HK-2 (cell line): ENCODE measurements around the gene ZNF789.

Experiments used
- DNase-seq: peaks from one replicate; pipeline ENCODE4 v3.0.0-alpha.2; 2018; ENCODE audit not compliant: unreplicated experiment

The ZNF789 gene

DNA sequence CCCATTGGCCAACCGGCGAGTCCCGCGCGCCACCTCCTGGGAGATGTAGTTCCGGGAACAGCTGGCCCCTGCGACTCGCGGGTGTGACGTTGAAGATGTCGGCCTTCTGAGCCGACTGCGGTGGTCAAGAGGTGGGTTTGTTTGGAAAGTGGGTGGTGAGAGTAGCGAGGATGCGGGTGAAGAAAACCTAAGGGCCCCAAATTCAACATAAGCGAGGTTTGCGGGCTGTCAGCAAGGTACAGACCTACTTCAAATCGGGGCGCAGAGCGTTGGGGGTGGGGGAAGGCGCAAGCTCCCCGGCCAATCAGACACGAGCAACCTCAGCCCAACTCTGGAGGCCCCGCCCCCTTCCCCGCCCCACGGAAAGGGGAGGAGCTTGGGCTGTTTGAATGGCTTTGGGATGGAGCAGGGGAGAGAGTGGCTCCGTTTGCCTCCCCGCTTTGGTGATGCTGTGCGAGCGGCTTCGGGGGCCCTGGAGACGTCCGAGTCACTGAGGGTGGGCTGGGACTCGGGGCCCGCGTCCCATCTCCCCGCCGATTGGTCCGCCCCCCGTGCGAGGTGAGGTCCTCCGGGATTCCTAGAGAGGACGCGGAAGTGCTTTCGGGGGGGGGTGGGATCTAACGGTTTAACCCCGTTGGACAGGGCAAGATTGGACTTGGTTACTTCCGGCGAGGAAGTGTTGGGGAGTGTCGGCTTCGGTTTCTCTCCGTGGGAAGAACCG, 32.1 kb downstream of the ZNF789 start, which contains the start of gene ZKSCAN5:
Gene ZKSCAN5 (plus strand): TSS at position 60 of the 721 bp plus-strand sequence. CDS start 1,383 bp downstream, outside the sequence.
- peak; percentile 99 for DNase-seq

DNA sequence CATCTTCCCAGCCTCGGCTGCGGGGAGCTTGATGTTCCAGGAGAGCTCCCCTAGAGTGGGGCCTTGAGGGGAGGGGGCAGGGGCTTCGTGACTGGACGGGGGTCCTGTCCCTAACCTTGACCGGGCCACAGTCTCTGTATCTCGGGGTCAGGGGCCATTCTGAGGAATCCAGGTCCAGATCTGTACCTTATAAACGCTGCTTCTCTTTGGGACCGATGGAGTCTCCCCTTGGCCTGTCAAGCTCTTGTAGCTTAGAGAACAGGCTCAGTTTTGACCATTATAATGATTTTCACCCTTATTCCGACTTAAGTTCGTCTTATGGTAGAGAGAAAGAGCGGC, 32.6 kb downstream of the ZNF789 start:
- no peak for DNase-seq

DNA sequence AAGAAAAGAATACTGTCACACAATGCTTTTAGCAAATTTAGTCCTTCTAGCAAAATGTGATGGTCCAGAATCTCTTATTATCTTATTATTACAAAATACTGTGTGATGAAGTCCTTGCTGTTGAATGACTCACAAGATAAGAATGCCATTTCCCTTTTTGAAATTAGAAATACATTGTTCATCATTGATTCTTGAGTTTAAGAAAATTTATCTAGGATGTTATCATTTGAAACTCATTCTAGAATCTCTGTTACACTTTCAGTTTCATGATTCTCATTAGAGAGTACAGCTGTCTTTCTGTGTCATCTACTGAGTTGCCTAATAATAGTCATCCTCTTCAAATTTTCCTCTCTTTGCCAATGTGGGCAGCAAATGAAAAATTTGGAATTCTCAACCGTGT, 41.4 kb downstream of the ZNF789 start:
- no peak for DNase-seq

DNA sequence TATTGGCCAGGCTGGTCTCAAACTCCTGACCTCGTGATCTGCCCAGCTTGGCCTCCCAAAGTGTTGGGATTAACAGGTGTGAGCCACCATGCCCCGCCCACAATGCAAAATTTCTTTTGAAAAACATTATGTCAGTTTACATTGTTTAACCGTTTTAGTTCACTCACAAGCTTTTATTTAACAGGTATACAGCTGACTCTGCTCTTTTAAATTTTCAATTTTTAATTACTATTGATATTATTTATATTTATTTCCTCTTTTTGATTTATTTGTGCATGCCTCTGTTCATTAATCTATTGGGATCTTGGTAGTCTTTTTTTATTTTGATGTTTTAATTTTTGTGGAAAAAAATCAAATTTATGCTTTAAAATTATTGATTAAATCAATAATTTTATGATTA, 48.7 kb downstream of the ZNF789 start:
- DNase-seq: no peak

DNA sequence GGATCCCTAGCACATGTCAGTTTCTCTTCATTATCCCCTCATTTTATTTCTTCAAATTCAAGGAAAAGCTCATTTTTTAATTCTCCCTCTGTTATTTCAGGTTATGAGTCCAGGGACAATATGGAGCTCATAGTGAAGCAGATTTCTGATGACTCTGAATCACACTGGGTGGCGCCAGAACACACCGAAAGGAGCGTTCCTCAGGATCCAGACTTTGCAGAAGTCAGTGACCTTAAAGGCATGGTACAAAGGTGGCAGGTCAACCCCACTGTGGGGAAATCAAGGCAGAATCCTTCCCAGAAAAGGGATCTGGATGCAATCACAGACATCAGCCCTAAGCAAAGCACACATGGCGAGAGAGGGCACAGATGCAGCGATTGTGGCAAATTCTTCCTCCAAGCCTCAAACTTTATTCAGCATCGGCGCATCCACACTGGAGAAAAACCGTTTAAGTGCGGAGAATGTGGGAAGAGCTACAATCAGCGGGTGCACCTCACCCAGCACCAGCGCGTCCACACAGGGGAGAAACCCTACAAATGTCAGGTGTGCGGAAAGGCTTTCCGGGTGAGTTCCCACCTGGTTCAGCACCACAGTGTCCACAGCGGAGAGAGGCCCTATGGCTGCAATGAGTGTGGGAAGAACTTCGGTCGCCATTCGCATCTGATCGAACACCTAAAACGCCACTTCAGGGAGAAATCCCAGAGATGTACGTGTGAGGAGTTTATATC, 53.2 kb downstream of the ZNF789 start:
- no peak for DNase-seq

DNA sequence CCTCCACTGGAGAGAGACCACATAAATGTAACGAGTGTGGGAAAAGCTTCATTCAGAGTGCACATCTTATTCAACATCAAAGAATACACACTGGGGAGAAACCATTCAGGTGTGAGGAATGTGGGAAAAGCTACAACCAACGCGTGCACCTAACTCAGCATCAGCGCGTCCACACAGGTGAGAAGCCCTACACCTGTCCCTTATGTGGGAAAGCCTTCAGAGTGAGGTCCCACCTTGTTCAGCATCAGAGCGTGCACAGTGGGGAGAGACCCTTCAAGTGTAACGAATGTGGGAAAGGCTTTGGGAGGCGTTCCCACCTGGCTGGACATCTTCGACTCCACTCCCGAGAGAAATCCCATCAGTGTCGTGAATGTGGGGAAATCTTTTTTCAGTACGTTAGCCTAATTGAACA, 58.7 kb downstream of the ZNF789 start:
- no peak for DNase-seq

DNA sequence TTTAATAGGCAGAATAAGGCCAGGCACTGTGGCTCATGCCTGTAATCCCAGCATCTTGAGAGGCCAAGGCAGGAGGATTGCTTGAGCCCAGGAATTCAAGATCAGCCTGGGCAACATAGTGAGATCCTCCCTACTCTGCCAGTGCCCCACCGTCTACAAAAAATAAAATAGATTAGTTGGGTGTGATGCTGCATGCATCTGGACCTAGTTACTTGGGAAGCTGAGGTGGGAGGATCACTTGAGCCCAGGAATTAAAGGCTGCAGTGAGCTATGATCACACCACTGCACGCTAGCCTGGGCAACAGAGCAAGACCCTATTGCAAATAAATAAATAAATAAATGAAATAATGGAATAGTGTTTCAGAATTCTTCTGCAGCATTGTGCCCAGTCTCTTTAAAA, 63.0 kb downstream of the ZNF789 start:
- no peak for DNase-seq
